Subcutaneous adipose tissue (tissue), 4 donors: ENCODE results near the gene DNAJC10. TPM values are rescaled to one million over a fixed set of nuclear protein-coding genes. Genes with fewer than 3 reads are reported as not detected.

ENCODE experiments used
- CTCF ChIP-seq: fragments of 450-650 bp; IDR thresholded peaks from one replicate; pipeline ENCODE4 v1.5.1; 2016; ENCODE audit warnings: low read depth, mild to moderate bottlenecking, control low read depth, antibody characterized with exemption, moderate library complexity
- total RNA-seq, 4 donors: library from RNA; depleted of rRNA; stranded (reverse); fragments of >200 nt; gene quantifications; one replicate each; pipeline ENCODE4 v1.1.0, GENCODE V29; 2016

DNAJC10 gene
- total RNA-seq, 4 donors from 2014 or later, result 38.4 to 61.5 (median 49.8) TPM

- TF ChIP-seq CTCF, result no peak
Measured at GRCh38 chr2:182767578-182767977, 51.5 kb downstream of the DNAJC10 start.

- TF ChIP-seq CTCF, result no peak
Measured at GRCh38 chr2:182779323-182779722, 63.3 kb downstream of the DNAJC10 start.

- TF ChIP-seq CTCF, result no peak
Measured at GRCh38 chr2:182784058-182784706, 68.1 kb downstream of the DNAJC10 start.

GRCh38 chr2:182784777-182785176 is 68.7 kb downstream of the DNAJC10 start:
- TF ChIP-seq CTCF, result no peak

GRCh38 chr2:182792441-182792840 is 76.4 kb downstream of the DNAJC10 start:
- TF ChIP-seq CTCF, result no peak

- no peak for TF ChIP-seq CTCF
Measured at GRCh38 chr2:182798736-182799135, 82.7 kb downstream of the DNAJC10 start.

GRCh38 chr2:182804128-182804527 is 88.1 kb downstream of the DNAJC10 start:
- no peak for TF ChIP-seq CTCF
